GM21515 (cell line): ENCODE data around the gene GLS2.
"Not testable (repeated sequence)": the region's sequence is repeated elsewhere in the genome, so short reads cannot be mapped to it uniquely, and the experiment has no call there.

Source experiments
- ATAC-seq: cut with Tn5 transposase; IDR thresholded peaks from one replicate; pipeline ENCODE4 v1.9.1; 2021; ENCODE audit not compliant: unreplicated experiment

Gene GLS2

DNA sequence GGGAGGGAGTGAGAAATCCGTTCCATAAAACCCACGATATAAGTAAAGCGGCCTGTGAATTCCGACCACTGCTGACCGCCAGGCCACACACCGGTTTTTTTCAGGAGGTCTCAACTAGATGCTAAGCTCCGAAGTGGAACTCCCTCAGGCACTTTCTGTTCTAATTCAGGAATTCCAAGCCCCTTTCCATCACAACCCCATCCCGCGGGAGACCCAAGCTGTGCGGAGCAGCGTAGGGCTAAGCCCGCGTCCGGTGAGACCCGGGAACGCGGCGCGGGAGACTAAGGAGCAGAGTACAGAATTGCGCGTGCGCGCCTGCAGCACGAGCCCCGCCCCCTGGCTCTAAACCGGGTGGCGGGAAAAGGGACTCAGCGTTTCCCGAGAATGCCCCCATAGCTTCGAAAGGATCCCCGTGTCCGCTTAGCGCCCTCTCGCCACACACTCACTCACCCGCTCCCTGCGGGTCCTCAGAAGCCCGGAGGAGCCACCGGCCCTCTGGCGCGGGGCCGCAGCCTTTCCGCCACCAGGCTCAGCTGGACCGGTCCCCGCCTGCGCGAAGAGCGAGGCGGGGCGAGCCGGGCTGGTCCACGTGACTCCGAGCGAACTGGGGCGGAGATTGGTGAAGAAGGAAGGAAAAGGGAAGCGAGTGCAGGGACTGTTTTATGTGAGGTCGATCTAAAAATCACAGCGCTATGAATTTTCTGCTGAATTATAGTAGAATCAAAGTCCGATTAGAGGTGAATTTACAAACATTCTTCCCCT is 38.9 kb downstream of the GLS2 start, which contains the start of gene TIMELESS:
Gene TIMELESS (minus strand): TSS at position 567 of the 762 bp plus-strand sequence. CDS start 15,256 bp downstream, outside the sequence.
- ATAC-seq = peak; percentile 87

DNA sequence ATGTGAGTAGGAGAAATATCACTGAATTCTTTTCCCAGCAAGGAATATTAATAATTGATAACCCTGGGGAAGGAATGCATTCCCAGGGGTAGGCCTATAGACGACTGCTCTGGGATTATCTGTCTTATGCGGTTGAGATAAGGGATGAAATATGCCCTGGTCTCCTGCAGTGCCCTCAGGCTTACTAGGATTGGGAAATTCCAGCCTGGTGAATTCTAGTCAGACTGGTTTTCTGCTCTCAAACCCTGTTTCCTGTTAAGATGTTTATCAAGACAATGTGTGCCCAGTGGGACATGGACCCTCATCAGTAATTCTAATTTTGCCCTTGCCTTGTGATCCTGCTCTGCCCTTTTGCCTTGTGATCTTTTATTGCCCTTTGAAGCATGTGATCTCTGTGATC is 44.8 kb downstream of the GLS2 start:
- ATAC-seq = not testable (repeated sequence)

GRCh38 chr12:56437430-56438176 is 50.4 kb downstream of the GLS2 start:
- ATAC-seq = no peak

GRCh38 chr12:56434828-56435227 is 53.1 kb downstream of the GLS2 start:
- ATAC-seq = no peak

DNA sequence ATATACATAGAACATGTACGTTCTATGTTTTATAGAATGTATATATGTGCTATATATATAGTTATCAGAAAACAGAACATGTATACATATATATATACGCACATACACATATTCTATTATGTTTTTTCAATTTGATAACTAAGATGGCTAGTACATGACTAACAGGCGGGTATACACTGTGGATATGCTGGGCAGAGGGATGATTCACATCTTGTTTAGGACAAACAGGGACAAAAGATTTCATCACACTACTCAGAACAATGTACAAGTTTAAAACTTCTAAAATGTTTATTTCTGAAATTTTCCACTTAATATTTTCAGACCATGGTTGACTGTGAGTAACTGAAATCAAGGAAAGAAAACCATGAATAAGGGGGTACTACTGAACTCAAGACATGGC is 56.1 kb downstream of the GLS2 start:
- ATAC-seq = no peak

- no peak for ATAC-seq
These were observed 56.7 kb downstream of the GLS2 start for GRCh38 chr12:56431288-56431687.

- no peak for ATAC-seq
These were observed 62.0 kb downstream of the GLS2 start for GRCh38 chr12:56425940-56426438.

DNA sequence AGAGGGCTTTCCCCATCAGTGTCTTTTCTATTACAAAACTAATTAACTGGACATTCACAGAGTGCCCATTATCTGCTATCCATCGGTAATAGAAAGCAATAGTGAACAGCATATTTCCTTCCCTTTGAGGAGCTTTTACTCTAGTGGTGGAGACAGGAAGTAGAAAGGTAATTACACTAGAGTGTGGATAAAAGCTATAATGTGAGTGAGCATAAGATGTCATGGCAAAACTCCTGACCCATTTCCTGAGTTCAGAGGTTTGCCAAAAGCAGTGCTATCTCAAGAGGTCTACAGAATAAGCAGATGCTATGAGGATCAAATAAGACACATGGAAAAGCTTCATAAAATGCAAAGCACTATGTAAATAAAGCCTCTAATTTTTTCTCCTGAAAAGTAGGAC is 62.8 kb downstream of the GLS2 start:
- ATAC-seq = no peak
